Measurements from ENCODE around the gene GPRASP3.
A peak's percentile ranks its signal among the peaks of the same experiment; 100 is the strongest.

Gene GPRASP3

GRCh38 chrX:102765809-102766208, 45.3 kb downstream of the GPRASP3 start:
- DNase-seq = no peak

GRCh38 chrX:102767287-102767686, 46.7 kb downstream of the GPRASP3 start:
- no peak for DNase-seq

- DNase-seq = peak; percentile 70
Observed at GRCh38 chrX:102768987-102769761, 48.6 kb downstream of the GPRASP3 start.

All from T-helper 9 cell (primary cell).